ENCODE data around the gene METTL6.
"Not testable (repeated sequence)": the region's sequence is repeated elsewhere in the genome, so short reads cannot be mapped to it uniquely, and the experiment has no call there.

Gene METTL6

GRCh38 chr3:15436246-15436645 is 8.9 kb upstream of the METTL6 start:
- H3K4me1 ChIP-seq, result no peaks in the 10 kb centered on the region
- no peaks in the 10 kb centered on the region for H3K27me3 ChIP-seq (ENCODE audit: low read depth)
- in situ Hi-C loops (cut with MboI; ENCODE audit: low sequenced_read_pairs), result no loop called here
- H3K4me3 ChIP-seq, result no peak overlapping the region
- H3K9me3 ChIP-seq, result no peaks in the 10 kb centered on the region
- H3K36me3 ChIP-seq (replicated peaks), result peaks cover 88% of the 10 kb centered on the region
- DNase-seq (ENCODE audit: low spot score in 2 of 2), result no peak

GRCh38 chr3:15434756-15435155 is 7.4 kb upstream of the METTL6 start:
- DNase-seq (ENCODE audit: low spot score in 2 of 2), result no peak
- H3K36me3 ChIP-seq (replicated peaks), result peaks cover 85% of the 10 kb centered on the region
- no peaks in the 10 kb centered on the region for H3K27me3 ChIP-seq (ENCODE audit: low read depth)
- no peaks in the 10 kb centered on the region for H3K4me1 ChIP-seq
- in situ Hi-C loops (cut with MboI; ENCODE audit: low sequenced_read_pairs), result no loop called here
- H3K9me3 ChIP-seq, result no peaks in the 10 kb centered on the region
- no peak overlapping the region for H3K4me3 ChIP-seq

- Histone ChIP-seq H3K36me3 (replicated peaks) (peaks cover 73% of the 10 kb centered on the region), H3K4me1 (peaks cover 4% of the 10 kb centered on the region; the same call in 1 of the 2 replicates)
- in situ Hi-C loops (cut with MboI; ENCODE audit: low sequenced_read_pairs), result no loop called here
Observed at GRCh38 chr3:15433531-15433930, 6.2 kb upstream of the METTL6 start.

GRCh38 chr3:15431256-15431837 is 4.0 kb upstream of the METTL6 start:
- peaks cover 59% of the 10 kb centered on the region for H3K36me3 ChIP-seq (replicated peaks)
- H3K4me3 ChIP-seq, result no peak overlapping the region
- H3K9me3 ChIP-seq, result no peaks in the 10 kb centered on the region
- H3K4me1 ChIP-seq, result peaks cover 9% of the 10 kb centered on the region
- DNase-seq (ENCODE audit: low spot score in 2 of 2), result no peak
- H3K27me3 ChIP-seq (ENCODE audit: low read depth), result no peaks in the 10 kb centered on the region
- in situ Hi-C loops (cut with MboI; ENCODE audit: low sequenced_read_pairs), result no loop called here

More at GRCh38 chr3:15433531-15433930, 6.2 kb upstream of the METTL6 start:
- DNase-seq (ENCODE audit: low spot score in 2 of 2), result no peak
- no peaks in the 10 kb centered on the region for H3K9me3 ChIP-seq
- no peaks in the 10 kb centered on the region for H3K27me3 ChIP-seq (ENCODE audit: low read depth)
- no peak overlapping the region for H3K4me3 ChIP-seq

GRCh38 chr3:15430624-15431023 is 3.3 kb upstream of the METTL6 start:
- Histone ChIP-seq H3K36me3 (replicated peaks) (peaks cover 52% of the 10 kb centered on the region), H3K4me1 (peaks cover 9% of the 10 kb centered on the region), H3K9me3 (no peaks in the 10 kb centered on the region), H3K27me3 (ENCODE audit: low read depth) (no peaks in the 10 kb centered on the region), H3K4me3 (no peak overlapping the region)
- no peak for DNase-seq (ENCODE audit: low spot score in 2 of 2)
- in situ Hi-C loops (cut with MboI; ENCODE audit: low sequenced_read_pairs), result no loop called here

- Histone ChIP-seq H3K36me3 (replicated peaks) (peaks cover 44% of the 10 kb centered on the region), H3K4me3 (peak overlapping the region; percentile 90; the same call in 1 of the 2 replicates), H3K27me3 (ENCODE audit: low read depth) (no peaks in the 10 kb centered on the region), H3K9me3 (no peaks in the 10 kb centered on the region), H3K4me1 (peaks cover 9% of the 10 kb centered on the region)
- DNase-seq (ENCODE audit: low spot score in 2 of 2), result no peak
- in situ Hi-C loops (cut with MboI; ENCODE audit: low sequenced_read_pairs), result no loop called here
Observed at GRCh38 chr3:15429080-15429479, 1.7 kb upstream of the METTL6 start.

- Histone ChIP-seq H3K4me3 (peak overlapping the region; percentile 90), H3K4me1 (peaks cover 9% of the 10 kb centered on the region), H3K27me3 (ENCODE audit: low read depth) (no peaks in the 10 kb centered on the region), H3K9me3 (no peaks in the 10 kb centered on the region), H3K36me3 (replicated peaks) (peaks cover 44% of the 10 kb centered on the region)
- in situ Hi-C loops (cut with MboI; ENCODE audit: low sequenced_read_pairs), result no loop called here
- no peak for DNase-seq (ENCODE audit: low spot score in 2 of 2)
Observed at GRCh38 chr3:15428539-15428938, 1.2 kb upstream of the METTL6 start.

- H3K27me3 ChIP-seq (ENCODE audit: low read depth), result no peaks in the 10 kb centered on the region
- DNase-seq (ENCODE audit: low spot score in 2 of 2), result no peak
Observed at GRCh38 chr3:15427981-15428380, 637 bp upstream of the METTL6 start.

GRCh38 chr3:15426579-15427118 is 695 bp downstream of the METTL6 start:
- in situ Hi-C loops (cut with MboI; ENCODE audit: low sequenced_read_pairs), result no loop called here
- Histone ChIP-seq H3K36me3 (replicated peaks) (peaks cover 40% of the 10 kb centered on the region), H3K27me3 (ENCODE audit: low read depth) (no peaks in the 10 kb centered on the region), H3K4me3 (peak overlapping the region; percentile 90), H3K4me1 (peaks cover 9% of the 10 kb centered on the region), H3K9me3 (no peaks in the 10 kb centered on the region)
- DNase-seq (ENCODE audit: low spot score in 2 of 2), result no peak

More at GRCh38 chr3:15427981-15428380, 637 bp upstream of the METTL6 start:
- in situ Hi-C loops (cut with MboI; ENCODE audit: low sequenced_read_pairs), result no loop called here
- peaks cover 9% of the 10 kb centered on the region for H3K4me1 ChIP-seq
- peaks cover 44% of the 10 kb centered on the region for H3K36me3 ChIP-seq (replicated peaks)
- H3K9me3 ChIP-seq, result no peaks in the 10 kb centered on the region
- peak overlapping the region; percentile 90 for H3K4me3 ChIP-seq

- H3K4me3 ChIP-seq, result no peak overlapping the region
- in situ Hi-C loops (cut with MboI; ENCODE audit: low sequenced_read_pairs), result no loop called here
- H3K9me3 ChIP-seq, result no peaks in the 10 kb centered on the region
- no peaks in the 10 kb centered on the region for H3K27me3 ChIP-seq (ENCODE audit: low read depth)
- no peak for DNase-seq (ENCODE audit: low spot score in 2 of 2)
- peaks cover 46% of the 10 kb centered on the region for H3K36me3 ChIP-seq (replicated peaks)
- H3K4me1 ChIP-seq, result no peaks in the 10 kb centered on the region
Observed at GRCh38 chr3:15420871-15421270, 6.5 kb downstream of the METTL6 start.

GRCh38 chr3:15410966-15411365 is 16.4 kb downstream of the METTL6 start:
- H3K4me1 ChIP-seq; H3K4me3 ChIP-seq; DNase-seq (ENCODE audit: low spot score in 2 of 2); H3K9me3 ChIP-seq; H3K27me3 ChIP-seq (ENCODE audit: low read depth); in situ Hi-C loops (cut with MboI; ENCODE audit: low sequenced_read_pairs): not testable (repeated sequence)
- H3K36me3 ChIP-seq (replicated peaks), result peaks cover 48% of the 10 kb centered on the region

GRCh38 chr3:15409774-15410173 is 17.6 kb downstream of the METTL6 start:
- peaks cover 36% of the 10 kb centered on the region for H3K36me3 ChIP-seq (replicated peaks)
- no peaks in the 10 kb centered on the region for H3K27me3 ChIP-seq (ENCODE audit: low read depth)
- in situ Hi-C loops (cut with MboI; ENCODE audit: low sequenced_read_pairs), result loop anchor here (10.0 kb wide), 1 partner anchor 295 kb away; no protein-coding TSS in a partner anchor
- no peaks in the 10 kb centered on the region for H3K4me1 ChIP-seq
- no peak overlapping the region for H3K4me3 ChIP-seq
- H3K9me3 ChIP-seq, result no peaks in the 10 kb centered on the region
- DNase-seq (ENCODE audit: low spot score in 2 of 2), result no peak

- no peak for DNase-seq (ENCODE audit: low spot score in 2 of 2)
- Histone ChIP-seq H3K4me3 (no peak overlapping the region), H3K27me3 (ENCODE audit: low read depth) (no peaks in the 10 kb centered on the region), H3K4me1 (no peaks in the 10 kb centered on the region), H3K9me3 (no peaks in the 10 kb centered on the region), H3K36me3 (replicated peaks) (peaks cover 31% of the 10 kb centered on the region)
- in situ Hi-C loops (cut with MboI; ENCODE audit: low sequenced_read_pairs), result loop anchor here (10.0 kb wide), 1 partner anchor 294 kb away; no protein-coding TSS in a partner anchor
Observed at GRCh38 chr3:15409239-15409638, 18.1 kb downstream of the METTL6 start.

- DNase-seq (ENCODE audit: low spot score in 2 of 2), result peak; percentile 18 to 55
- H3K9me3 ChIP-seq, result no peaks in the 10 kb centered on the region
- no peaks in the 10 kb centered on the region for H3K27me3 ChIP-seq (ENCODE audit: low read depth)
- no peaks in the 10 kb centered on the region for H3K4me1 ChIP-seq
- peaks cover 3% of the 10 kb centered on the region for H3K36me3 ChIP-seq (replicated peaks)
- in situ Hi-C loops (cut with MboI; ENCODE audit: low sequenced_read_pairs), result loop anchor here (10.0 kb wide), 1 partner anchor 291 kb away; no protein-coding TSS in a partner anchor
- H3K4me3 ChIP-seq, result no peak overlapping the region
Observed at GRCh38 chr3:15405448-15406050, 21.8 kb downstream of the METTL6 start.

Data from HAP-1 (cell line).